Ramos (cell line): ENCODE results near the gene PTK7.

Experiments
- in situ Hi-C: fragments of 300-500 bp; cut with MboI; formaldehyde crosslinking; loops from one replicate; pipeline ENCODE4 v1.14.3; 2022; ENCODE audit warnings: low sequenced_read_pairs; ENCODE audit not compliant: unreplicated experiment

The PTK7 gene

DNA sequence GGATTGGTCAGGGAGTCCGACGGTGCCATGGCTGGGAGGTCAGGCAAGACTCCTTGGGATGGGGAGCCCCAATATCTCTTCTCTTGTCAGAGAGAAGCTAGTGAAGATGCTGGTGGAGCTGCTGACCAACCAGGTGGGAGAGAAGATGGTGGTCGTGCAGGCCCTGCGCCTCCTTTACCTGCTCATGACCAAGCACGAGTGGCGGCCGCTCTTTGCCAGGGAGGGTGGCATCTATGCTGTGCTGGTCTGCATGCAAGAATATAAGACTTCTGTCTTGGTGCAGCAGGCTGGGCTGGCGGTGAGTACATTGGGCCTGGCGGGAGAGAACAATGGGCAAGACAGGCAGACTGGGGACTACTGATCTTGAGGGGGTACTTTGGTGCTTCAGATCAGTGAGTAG is 116.8 kb downstream of the PTK7 start:
- in situ Hi-C loops: no loop called here

DNA sequence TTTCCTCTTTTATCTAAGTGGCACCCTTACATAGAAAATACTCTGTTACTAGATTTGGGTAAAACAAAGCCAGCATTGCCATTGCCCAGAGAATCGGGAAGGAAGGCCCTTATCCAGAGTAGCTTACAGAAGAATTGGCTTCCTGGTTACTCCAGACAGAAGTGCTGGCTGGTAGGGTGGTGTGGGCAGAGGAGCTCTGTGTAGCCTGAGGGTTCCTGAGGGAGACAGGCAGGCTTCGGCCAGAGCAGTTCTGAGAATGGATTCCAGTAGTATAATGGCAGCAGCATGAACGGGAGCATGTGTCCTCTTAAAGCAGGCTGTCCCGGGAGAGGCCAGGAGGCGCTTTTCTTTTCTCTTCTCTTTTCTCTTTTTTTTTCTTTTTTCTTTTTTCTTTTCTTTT is 117.8 kb downstream of the PTK7 start:
- in situ Hi-C loops: no loop called here

DNA sequence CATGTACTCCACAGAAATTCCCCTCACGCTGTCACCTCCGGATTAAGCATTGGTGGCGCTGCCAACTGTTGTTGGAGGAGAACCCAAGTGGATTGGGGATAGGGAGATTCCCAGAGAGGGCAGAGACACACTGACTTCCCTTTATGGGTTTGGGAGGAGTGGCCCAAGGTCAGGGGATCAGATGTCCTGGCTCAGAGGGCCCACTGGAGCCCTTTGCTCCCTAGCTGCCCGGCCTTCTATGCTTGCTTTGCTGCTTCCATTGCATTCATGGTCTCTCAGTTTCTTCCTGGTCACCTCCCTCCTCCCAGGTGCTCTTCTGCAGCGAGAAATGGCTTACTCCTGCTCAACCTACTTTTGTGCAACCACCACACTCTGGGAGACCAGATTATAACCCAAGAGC is 120.2 kb downstream of the PTK7 start:
- in situ Hi-C loops: no loop called here

DNA sequence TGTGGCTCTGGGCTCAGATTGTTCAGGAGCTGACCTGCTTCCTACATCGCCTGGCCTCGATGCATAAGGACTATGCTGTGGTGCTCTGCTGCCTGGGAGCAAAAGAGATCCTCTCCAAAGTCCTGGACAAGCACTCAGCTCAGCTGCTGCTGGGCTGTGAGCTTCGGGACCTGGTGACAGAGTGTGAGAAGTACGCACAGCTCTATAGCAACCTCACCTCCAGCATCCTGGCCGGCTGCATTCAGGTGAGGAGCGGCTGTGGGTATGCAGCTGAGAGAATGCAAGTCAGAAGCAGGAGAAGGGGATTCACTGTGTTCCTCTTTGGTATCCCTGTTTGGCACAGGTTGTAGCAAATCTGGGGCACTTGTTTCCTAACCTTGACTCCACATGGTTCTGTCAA is 123.8 kb downstream of the PTK7 start:
- in situ Hi-C loops: no loop called here

DNA sequence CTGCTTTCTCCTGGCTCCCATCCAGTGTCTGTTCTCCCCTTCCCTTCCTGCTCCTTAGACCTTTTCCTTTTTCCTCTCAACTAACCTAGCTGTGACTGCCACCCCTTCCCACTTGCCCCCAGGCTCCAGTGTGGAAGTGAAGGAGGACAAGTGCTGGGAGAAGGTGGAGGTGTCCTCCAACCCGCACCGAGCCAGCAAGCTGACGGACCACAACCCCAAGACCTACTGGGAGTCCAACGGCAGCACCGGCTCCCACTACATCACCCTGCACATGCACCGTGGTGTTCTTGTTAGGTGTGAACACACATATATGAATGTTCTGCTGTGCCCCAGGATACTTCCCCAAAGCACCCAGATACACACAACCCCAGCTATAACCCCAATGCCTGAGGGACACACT is 124.4 kb downstream of the PTK7 start:
- in situ Hi-C loops: no loop called here

DNA sequence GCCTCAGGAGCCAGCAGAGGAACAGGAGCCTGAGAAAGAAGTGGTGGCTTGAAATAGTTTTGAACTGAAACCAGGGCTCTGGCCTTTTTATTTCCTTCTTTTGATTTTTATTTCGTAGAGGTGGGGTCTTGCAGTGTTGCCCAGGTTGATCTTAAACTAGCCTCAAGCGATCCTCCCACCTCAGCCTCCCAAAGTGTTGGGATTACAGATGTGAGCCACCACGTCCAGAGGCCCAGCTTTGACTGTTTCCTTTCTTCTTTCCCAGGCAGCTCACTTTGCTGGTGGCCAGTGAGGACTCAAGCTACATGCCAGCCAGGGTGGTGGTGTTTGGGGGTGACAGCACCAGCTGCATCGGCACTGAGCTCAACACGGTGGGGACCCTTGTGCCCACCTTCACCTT is 126.3 kb downstream of the PTK7 start:
- in situ Hi-C loops: no loop called here

DNA sequence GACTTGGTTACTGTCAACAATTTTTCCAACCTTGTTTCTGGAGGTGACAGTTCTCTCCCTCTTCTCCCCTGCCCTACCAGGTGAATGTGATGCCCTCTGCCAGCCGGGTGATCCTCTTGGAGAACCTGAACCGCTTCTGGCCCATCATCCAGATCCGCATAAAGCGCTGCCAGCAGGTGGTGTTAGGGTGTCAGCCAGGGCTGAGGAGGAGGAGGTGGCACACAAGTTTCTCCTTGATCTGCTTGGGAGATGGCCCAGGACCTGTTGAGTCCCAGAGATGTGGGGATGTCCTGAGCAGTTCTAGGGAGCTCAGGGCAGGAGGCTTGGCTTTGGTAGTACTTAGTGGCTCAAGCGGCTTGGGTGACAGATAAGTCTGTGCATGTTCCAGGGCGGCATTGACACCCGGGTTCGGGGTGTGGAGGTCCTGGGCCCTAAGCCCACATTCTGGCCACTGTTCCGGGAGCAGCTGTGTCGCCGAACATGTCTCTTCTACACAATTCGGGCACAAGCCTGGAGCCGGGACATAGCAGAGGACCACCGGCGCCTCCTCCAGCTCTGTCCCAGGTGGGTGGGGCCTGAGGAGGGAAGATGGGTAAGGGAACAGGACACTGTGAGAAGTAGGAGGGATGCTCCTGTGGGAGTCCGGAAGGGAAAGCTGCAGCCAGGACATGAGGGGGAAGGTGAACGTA is 127.1 kb downstream of the PTK7 start:
- in situ Hi-C loops: no loop called here

DNA sequence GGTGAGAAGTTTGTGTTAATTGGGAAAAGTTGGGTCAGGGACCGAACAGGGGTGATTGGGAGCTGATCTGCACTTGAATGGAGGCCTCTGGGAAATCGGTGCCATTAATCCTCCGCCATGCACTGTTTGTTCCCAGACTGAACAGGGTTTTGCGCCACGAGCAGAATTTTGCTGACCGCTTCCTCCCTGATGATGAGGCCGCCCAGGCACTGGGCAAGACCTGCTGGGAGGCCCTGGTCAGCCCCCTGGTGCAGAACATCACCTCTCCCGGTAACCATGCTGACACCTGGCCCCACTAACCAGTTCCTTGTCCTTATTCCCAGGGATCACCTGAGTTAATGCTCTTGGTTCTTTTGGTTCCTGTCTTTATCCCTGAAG is 127.6 kb downstream of the PTK7 start:
- in situ Hi-C loops: no loop called here

DNA sequence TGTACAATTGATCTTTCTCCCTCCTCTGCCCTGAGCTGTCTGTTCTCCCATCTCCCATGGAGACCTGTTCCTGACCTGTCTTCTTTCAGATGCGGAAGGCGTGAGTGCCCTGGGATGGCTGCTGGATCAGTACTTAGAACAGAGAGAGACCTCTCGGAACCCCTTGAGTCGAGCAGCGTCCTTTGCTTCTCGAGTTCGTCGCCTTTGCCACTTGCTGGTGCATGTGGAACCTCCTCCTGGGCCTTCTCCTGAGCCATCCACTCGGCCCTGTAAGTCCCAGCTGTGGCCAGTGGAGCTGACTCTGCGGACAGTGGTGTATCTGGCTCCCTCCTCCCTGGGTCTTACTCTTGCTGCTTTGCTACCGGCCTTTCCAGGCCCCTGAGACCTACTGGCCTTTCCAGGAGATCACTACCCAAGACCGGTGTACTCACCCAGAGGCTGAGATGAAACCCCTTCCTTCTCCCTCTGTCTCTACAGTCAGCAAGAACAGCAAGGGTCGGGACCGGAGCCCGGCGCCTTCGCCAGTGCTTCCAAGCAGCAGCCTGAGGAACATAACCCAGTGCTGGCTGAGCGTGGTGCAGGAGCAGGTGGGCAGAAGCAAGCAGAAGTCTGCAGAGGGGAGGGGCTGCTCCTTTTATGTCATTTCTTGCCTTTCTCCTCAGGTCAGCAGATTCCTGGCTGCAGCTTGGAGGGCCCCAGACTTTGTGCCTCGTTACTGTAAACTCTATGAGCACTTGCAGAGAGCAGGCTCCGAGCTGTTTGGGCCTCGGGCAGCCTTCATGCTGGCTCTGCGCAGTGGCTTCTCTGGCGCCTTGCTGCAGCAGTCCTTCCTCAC is 128.4 kb downstream of the PTK7 start:
- in situ Hi-C loops: no loop called here

DNA sequence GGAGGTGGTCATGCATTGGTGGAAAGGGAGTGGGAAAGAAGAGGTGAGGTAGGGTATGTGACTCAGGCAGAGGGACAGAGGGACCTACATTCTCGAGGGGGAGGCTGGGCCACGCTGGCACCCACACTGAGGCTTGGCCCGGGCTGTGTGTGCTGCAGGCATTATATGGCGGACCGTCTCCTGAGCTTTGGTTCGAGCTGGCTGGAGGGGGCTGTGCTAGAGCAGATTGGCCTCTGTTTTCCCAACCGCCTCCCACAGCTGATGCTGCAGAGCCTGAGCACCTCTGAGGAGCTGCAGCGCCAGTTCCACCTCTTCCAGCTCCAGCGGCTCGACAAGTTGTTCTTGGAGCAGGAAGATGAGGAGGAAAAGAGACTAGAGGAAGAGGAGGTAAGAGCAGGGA is 129.7 kb downstream of the PTK7 start:
- in situ Hi-C loops: no loop called here

DNA sequence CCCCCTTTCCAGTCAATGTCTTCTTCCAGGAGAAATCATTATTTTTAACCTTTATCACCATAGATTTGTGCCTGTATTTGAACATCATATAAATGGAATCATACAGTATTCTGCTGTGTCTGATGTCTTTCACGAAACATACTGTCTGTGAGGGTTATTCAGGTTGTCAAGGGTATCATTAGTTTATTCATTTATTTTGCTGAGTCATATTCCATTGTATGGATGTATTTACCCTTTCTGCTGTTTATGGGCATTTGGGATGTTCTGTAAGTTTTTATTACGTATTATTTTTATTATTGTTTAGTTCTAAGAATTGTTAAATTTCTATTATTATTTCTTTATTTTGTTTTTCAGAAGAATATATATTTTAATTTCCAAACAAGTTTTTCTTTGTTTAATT is 131.2 kb downstream of the PTK7 start:
- in situ Hi-C loops: no loop called here
